ENCODE data around the gene MAP2K2.

Gene MAP2K2

GRCh38 chr19:4075373-4075772, 48.5 kb downstream of the MAP2K2 start:
- DNase-seq, result peak; percentile 40

- no peak for DNase-seq
Observed at GRCh38 chr19:4071610-4072009, 52.3 kb downstream of the MAP2K2 start.

DNA sequence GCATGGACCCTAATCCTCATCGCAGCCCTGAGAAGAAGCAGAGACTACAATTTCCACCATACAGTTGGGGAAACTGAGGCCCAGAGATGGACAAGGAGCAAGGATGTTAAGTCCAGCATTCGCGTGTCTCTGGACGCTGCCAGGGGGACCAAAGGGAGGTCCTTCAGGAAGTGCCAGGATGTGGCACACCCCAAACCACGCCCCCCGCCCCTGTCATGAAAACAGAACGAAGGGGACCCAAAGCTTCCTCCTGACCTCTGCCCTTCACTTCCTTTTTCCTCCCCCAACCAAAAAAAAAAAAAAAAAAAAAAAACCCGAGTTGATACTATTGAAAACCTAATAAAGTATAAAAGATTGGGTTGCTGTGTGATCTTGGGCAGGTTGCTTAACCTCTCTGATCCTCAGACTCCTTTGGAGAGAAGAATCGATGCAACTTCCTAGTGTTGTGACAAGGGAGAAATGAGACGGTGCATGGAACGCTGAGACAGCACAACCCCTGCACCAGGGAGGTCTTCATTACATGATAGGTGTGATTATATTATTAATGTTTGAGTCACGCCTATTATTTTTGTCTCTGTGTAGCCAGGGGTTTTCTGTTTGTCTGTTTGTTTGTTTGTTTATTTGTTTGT, 54.5 kb downstream of the MAP2K2 start:
- DNase-seq, result no peak

- DNase-seq, result no peak
Observed at GRCh38 chr19:4068047-4068966, 55.6 kb downstream of the MAP2K2 start.

DNA sequence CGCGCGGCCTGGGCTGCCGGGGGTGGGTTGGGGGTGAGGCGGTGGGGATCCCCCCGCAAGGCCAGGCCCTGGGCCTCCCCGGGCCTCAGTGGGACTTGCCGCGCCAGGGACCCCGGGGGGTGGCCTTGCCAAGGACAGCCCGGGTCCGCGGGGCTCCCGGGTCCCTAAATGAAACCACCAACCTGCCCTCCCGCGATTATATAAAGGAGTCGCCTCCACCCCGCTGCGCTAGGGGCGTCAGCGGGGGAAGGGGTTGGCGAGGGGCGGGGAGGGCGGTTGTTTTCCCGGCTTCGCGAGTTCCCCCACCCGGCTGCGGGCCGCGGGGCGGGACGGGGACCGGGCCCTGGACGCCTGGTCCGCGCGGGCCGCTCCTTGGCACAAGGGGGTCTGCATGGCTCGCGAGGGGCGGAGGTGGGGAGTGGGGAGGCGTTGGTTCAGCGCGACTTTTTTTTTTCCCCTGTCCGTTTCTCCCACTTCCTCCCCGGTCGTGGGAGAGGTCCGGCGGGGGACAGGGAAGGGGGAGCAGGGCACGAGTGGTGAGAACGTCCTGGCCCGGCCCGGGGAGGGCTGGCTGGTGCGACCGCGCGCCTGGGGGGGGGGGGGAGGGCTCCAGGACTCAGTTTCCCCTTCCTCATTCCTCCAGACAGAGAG, 56.4 kb downstream of the MAP2K2 start:
- DNase-seq, result peak; percentile 40

GRCh38 chr19:4066682-4067395, 57.1 kb downstream of the MAP2K2 start, which contains the start of gene ZBTB7A:
TSS of gene ZBTB7A (minus strand) at chr19:4066899. CDS start at chr19:4055232, 11,667 bp downstream.
- peak; percentile 76 for DNase-seq

GRCh38 chr19:4066176-4066606, 57.7 kb downstream of the MAP2K2 start:
- no peak for DNase-seq

DNA sequence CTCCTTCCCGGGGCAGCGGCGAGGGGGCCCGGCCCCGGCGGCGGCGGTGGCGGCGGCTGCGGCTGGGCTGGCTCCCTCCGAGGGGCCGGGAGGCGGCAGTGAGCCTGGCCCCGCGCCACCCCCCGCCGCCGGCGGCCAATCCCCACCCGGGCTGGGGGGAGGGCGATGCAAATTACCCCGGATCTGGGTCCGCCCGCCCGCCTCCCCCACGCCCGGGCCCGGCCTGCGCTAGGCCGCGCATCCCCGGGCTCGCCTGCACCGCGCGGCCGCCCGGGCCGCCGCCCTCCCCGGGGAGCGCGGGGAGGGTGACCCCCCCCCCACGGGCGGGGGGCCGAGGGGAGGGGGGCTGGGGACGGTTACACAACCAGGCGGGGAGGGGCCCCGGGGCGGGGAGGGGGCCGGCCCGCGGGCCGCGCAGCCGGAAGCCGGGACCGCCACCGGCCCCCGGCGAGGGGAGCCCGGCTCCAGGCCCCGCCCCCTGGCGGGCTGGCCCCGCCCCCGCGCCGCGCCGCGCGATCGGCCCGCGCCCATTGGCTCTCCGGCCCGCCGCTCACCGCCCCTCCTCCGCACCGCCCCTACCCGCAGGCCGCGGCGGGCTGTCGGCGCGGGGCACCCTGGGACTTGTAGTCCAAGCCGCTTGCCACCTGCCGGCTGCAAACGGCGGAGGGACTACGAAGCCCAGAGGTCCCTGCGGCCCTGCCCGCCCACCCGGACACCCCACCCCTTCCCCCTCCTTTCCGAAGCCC, 58.3 kb downstream of the MAP2K2 start:
- DNase-seq, result peak; percentile 97

GRCh38 chr19:4064496-4065260, 59.2 kb downstream of the MAP2K2 start:
- DNase-seq, result no peak

GRCh38 chr19:4064149-4064495, 59.8 kb downstream of the MAP2K2 start:
- DNase-seq, result no peak

DNA sequence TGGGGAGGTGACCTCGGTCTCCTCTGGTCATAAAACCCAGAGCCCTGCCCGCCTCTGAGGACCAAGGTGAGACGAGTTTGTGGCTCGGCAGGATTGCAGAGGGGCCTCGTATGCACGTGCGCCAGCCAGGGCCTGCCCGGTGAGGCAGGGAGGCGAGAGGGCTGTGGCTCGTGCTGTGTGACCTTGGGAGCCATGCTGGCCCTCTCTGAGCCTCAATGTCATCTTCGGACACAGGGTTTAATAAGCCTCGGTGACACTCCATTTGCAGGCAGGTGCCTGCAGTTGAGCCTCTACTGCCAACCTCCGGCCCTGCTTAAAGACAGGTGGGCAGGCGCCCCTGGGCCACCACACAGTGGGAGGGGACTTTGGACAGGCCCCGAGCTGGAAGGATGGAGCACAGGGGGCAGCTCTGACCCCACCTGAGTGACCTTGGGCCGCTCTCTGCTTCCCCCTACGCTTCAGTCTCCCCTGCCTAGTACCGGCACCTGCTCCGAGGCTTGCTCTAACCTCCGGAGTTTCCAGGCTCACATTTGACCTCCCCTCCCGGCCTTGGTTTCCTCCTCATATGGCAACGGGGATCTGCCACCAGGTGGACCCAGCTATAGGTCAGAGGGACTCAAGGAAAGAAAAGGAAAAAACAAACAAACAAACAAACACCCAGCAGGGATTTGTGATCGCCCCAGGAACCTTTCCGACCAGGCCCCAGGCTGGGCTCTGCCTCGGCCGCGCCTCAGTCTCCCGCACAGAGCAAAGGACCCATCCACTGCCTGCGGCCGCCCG, 60.4 kb downstream of the MAP2K2 start:
- DNase-seq, result no peak

GRCh38 chr19:4062419-4063368, 61.2 kb downstream of the MAP2K2 start:
- DNase-seq, result no peak

DNA sequence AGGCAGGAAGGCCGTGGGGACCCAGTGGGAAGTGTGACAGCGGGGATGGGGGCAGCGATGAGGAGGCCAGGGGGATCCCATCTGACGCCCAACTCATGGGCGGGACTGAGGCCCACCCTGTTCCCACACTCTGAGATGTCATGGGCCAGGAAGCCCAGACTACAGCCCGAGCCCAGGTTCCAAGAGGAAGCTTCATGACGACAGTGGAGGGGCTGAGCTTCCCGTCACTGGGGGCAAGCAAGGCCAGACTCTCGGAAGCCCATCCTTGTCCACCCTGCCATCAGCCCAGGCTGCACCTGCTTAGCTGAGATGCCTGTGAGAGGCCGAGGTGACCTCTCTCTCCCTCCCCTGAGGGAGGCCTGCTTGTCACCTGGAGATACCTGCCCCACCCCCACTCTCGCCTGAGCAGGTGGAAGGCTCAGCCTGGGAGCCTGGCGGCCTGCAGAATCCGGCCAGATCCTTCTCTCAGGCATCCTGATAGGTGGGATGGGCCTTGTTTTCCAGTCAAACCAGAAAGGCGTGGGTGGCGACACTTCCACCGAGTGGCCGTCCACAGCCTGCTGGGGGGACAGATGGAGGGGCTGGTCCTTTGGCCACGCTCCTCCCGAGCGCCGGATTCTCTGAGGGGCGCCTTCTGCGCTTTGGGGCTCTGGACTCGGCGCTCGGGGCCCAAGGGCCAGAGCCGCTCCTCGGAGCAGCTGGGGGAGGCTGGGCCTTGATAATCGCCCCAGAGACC, 62.1 kb downstream of the MAP2K2 start:
- DNase-seq, result no peak

GRCh38 chr19:4061178-4061682, 62.7 kb downstream of the MAP2K2 start:
- no peak for DNase-seq

GRCh38 chr19:4060621-4061177, 63.2 kb downstream of the MAP2K2 start:
- no peak for DNase-seq

- no peak for DNase-seq
Observed at GRCh38 chr19:4059891-4060620, 63.9 kb downstream of the MAP2K2 start.

GRCh38 chr19:4059453-4059871, 64.5 kb downstream of the MAP2K2 start:
- DNase-seq, result no peak

Data from GDM1 (cell line).